SHP77 (cell line): ENCODE results near the gene SFT2D3.

ENCODE experiments used
- DNase-seq, 2 experiments: peaks; one replicate each; lab custom pipeline; 2025; lab: John Stamatoyannopoulos, UW

The SFT2D3 gene

DNA sequence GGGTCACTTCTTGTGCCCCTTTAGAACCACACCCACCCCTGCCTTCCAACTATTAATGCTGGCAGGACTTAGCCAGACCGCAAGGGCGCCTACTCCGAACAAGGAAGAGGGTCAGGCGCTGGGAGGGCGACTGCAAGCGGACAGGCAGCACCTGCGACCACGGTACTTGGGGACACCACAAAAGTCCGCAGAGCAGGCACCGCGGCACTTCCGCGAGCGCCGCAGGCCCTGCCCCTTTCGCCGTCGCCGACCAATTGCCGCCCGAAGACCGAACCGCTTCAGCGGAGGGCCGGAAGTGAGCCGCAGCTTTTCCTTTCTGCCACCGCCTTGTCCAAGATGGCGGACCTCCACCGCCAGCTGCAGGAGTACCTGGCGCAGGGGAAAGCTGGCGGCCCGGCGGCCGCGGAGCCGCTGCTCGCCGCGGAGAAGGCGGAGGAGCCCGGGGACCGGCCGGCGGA lies at the start of gene SFT2D3:
Gene SFT2D3 (plus strand): TSS at position 305 of the 458 bp plus-strand sequence. CDS start 32 bp downstream, at position 337.
- peak; percentile 85 to 91 for DNase-seq

DNA sequence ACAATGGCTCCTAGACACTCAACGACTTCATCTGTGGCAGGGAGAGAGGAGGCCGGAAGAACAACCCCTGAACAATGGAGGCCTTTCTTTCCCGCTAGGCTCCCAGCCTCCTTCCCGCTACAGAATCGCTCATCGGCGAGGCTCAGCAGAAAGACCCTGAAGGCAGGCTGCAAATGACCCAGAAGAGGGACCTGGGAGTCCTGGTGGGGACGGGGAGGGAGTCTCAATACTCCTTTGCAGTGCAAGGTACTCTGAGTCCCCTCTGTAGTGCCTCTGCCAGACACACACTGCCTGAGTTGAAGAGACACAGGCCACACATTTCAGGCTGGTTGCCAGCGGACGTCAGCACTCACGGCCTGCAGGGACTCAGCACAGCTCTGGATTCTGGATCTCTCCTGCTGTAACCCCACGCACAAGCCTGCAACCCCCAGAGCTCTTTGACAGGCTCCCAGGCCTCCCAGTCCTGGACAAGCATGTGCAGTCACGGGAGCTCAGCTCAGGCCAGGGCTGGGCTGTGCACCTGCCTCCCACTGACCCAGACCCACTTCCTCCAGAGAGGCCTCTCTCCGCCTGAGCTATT lies 49.2 kb upstream of the SFT2D3 start:
- DNase-seq: peak in 1 of 2 experiments; percentile 14

DNA sequence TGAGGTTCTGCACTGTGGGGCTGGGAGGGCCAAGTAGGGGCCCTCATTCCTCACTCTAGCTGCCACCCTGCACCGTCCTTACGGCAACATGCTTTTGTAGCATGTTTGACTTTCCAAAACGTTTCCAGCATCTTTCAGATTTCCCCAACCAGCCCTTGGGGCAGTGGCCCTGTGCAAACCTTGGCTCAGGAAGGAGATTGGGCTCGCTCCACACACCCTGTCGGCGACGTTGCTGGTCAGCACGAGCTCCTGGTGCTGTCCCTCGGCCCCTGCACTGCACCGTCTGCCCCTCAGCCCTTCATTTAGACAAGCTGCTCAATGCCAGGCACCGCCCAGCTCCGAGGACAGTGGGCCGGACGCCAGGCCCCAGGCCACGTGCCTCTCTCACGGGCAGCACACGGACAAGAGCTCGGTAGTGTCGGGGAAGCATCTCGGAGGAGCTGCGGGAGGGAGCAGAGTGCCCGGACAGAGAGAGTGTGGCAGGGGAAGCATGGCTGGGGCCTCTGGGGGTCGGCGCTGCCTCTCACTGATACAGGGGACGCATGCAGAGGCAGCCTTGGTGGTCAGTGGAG lies 48.4 kb upstream of the SFT2D3 start:
- DNase-seq: no peak

- DNase-seq: no peak
Observed at GRCh38 chr2:127653421-127654083, 47.7 kb upstream of the SFT2D3 start.

DNA sequence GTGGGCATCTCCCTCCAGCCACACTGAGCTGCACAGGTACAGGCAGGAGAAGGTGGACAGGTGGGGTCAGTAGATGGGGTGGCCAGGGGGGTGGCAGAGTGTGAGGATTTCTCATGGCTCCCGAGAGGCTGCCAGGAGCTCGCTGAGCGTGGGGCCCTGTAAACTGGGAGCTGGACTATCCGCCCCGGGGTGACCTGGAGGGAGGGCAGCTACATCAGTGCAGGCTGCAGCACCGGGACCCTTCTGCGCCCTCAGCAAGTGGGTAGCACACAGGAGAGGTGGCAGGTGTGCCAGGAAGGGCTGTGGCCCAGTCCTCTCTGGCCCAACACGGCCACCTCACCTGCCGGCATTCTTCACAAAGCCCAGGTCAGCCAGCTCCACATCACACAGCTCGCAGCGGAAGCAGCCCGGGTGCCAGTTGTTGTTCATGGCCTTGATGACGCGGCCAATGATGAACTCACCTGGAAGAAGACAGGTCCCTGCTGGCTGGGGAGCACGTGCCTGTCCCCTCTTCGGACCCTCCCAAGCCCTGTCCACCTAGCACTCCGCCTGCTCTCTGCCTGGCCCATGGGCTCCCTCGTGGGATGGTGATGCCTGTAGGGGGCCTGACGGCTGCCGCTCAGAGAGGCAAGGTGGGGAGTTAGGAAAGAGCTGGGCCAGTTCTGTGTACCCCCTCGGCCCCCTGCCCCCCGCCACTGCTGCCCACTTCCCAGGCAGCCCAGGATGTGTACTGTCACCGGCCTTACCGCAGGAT lies 47.0 kb upstream of the SFT2D3 start:
- DNase-seq: no peak

DNA sequence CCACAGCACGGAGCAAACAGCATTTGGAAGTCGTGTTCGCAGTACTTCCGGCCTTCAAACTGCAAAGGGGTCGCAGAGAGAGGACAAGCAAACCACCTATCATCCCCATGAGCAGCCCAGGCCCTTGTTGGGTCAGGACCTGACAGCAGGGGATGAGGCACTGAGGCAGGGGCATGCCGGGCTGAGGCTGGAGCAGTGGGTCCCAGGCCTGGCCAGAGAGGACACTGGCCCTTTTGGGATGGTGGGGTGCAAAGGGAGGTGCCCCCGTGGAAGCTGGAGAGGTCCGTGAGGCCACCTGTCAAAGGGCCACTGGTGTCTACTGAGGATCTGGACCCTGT lies 46.5 kb upstream of the SFT2D3 start:
- DNase-seq: no peak

GRCh38 chr2:127655209-127656073 lies 45.9 kb upstream of the SFT2D3 start:
- no peak for DNase-seq

GRCh38 chr2:127656569-127657231 lies 44.6 kb upstream of the SFT2D3 start:
- no peak for DNase-seq

DNA sequence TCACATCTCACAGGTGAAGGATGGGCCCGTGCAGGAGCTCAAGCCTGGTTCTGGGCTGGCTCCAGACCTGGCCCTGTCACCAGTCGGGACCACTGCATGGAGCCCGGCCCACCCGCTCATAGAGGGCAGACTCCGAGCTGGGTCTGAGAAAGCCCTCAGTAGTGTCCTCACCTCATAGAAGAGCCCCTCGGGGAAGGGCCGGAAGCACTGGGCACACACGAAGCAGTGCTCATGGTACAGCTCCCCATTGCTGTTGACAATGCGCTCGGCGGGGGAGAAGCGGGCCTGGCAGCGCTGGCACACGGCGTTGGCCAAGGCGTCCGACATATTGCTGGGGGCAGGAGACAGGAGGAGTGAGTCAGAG lies 44.1 kb upstream of the SFT2D3 start:
- DNase-seq: no peak

GRCh38 chr2:127658146-127658545 lies 43.2 kb upstream of the SFT2D3 start:
- DNase-seq: no peak

GRCh38 chr2:127658641-127659407 lies 42.5 kb upstream of the SFT2D3 start:
- DNase-seq: no peak

GRCh38 chr2:127659408-127660290 lies 41.6 kb upstream of the SFT2D3 start:
- no peak for DNase-seq

DNA sequence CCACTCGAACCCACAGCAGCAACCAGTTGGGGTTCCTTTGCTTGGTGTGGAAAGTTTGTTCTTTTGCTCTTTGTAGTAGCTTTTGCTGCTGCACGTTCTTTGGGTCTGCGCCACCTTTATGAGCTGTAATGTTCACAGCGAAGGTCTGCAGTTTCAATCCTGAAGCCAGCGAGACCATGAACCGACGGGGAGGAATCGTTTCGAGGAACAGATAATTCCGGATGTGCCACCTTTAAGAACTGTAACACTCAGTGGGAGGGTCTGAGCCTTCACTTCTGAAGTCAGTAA lies 41.1 kb upstream of the SFT2D3 start:
- no peak for DNase-seq

DNA sequence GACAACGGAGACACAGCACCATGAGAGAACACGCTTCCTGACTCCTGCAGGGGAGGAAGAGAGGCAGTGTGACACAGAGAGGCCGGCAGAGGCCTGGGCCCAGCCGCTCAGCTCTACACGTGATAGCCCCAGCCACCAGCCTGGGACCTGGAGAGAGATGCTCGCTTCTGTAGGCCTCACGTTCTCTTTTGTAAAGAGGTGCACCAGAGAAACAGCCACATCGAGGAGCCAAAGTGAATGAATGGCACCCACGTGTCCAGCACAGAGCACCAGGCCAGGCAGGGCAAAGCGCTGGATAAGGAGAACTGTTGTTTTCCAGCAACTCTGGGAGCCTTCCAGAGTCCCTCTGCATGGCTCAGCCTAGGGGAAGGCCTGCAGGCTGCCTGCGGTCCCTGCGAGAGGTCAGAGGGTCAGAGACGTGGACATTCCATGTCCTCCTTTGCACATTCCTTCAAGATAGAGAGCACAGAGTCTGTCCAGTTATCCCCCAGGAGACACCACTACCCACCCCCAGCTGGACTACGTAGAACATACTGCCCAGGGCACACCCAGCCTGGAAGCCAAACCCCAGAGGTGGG lies 40.1 kb upstream of the SFT2D3 start:
- no peak for DNase-seq

DNA sequence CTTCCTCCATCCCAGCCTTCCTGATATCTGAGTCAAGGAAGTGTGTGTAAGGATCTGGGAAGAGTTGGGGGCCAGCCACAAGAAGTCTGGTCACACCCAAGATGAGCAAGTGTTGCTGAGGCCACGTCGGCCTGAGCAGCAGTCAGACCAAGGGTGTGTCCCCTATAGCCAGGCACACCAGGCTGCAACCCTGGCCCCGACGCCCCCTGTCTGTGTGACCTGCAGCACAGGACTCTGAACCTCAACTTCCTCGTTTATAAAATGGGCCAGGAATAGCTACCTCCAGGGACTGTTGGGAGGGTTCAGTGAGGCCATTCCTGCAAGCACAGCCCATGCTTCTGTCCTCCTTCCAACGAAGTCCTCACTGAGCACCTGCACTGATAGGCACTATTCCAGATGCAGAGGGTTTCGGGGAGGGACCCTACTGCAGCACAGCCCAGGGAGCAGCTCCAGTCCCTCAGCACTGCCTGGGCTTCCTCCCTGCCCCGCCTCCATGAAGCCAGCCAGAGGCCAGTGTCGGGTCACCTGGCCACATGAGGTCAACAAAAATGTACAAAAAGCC lies 39.3 kb upstream of the SFT2D3 start:
- no peak for DNase-seq

DNA sequence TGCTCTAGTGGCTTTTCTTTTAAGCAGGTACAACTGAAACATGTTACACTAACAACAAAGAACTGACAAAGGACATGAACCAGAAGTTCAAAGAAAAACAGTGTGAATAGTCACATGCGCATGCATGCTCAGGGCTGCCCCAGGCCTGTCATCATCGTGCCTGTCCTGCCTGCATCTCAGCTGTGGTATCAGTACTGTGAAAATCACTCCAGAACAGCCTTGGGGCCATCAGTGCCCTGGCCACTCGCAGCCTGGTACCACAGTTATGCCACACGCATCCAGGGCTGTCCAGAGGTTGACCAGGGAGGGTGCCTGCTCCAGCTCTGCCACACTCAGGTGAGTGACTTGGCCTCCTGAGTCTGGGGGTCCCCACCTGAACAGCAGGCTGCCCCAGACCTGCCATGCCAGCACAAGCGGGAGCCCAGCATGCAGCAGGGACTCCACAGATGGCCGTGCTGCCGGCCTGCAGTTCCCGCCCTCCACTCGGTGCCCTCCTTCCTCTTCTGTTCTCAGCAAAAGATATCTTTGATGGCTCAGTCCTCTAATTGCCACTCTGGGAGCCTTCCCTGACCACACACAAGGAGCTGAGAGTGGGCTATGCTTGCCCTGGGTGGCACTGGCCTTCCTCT lies 38.2 kb upstream of the SFT2D3 start:
- DNase-seq: no peak

DNA sequence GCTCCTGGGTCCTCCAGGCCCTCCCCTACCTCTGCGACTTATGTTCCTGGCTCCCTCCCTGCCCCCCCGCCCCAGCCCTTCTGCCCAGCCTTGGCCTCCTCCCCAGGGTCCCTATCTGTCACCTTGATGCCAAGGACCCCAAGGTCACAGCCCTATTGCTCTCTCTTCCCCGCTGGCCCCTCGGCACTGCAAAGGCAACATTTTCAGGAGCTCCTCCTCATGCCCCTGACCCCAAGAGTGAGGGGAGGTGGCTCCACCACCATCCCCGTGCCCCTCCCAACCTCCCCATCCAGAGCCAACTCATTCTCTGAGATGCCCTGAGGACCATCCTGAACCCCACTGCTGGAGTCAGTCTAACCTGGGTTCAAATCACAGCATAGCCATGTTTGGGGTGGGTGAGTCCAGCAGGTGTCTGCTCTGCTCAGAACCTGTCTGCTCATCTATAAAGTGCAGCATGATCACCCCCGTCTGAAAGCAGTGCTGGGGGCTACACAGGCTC lies 37.7 kb upstream of the SFT2D3 start:
- no peak for DNase-seq

- no peak for DNase-seq
Observed at GRCh38 chr2:127664065-127664894, 37.0 kb upstream of the SFT2D3 start.
